ENCODE results near the gene GPR3.
"Not testable (repeated sequence)": the region's sequence is repeated elsewhere in the genome, so short reads cannot be mapped to it uniquely, and the experiment has no call there.

The GPR3 gene

GRCh38 chr1:27380224-27380623, 12.2 kb upstream of the GPR3 start:
- no peak for DNase-seq (ENCODE audit: low spot score)

- no peak for DNase-seq (ENCODE audit: low spot score)
Observed at GRCh38 chr1:27380766-27381733, 11.4 kb upstream of the GPR3 start.

- DNase-seq (ENCODE audit: low spot score): no peak
Observed at GRCh38 chr1:27381969-27382762, 10.3 kb upstream of the GPR3 start.

- DNase-seq (ENCODE audit: low spot score): peak; percentile 50
Observed at GRCh38 chr1:27383039-27383605, 9.3 kb upstream of the GPR3 start, which contains the start of gene CD164L2. TSS of gene CD164L2 (minus strand) at chr1:27383333. CDS start at chr1:27383239, 94 bp downstream.

GRCh38 chr1:27383661-27384060, 8.8 kb upstream of the GPR3 start:
- DNase-seq (ENCODE audit: low spot score): no peak

- not testable (repeated sequence) for DNase-seq (ENCODE audit: low spot score)
Observed at GRCh38 chr1:27384797-27385196, 7.6 kb upstream of the GPR3 start.

GRCh38 chr1:27388337-27389005, 4.0 kb upstream of the GPR3 start:
- DNase-seq (ENCODE audit: low spot score): peak; percentile 62

- peak; percentile 59 for DNase-seq (ENCODE audit: low spot score)
Observed at GRCh38 chr1:27391511-27392095, 819 bp upstream of the GPR3 start.

GRCh38 chr1:27392778-27393635, 585 bp downstream of the GPR3 start:
- peak; percentile 25 for DNase-seq (ENCODE audit: low spot score)

- DNase-seq (ENCODE audit: low spot score): no peak
Observed at GRCh38 chr1:27393641-27394281, 1.3 kb downstream of the GPR3 start.

GRCh38 chr1:27394282-27394658, 1.8 kb downstream of the GPR3 start:
- no peak for DNase-seq (ENCODE audit: low spot score)

- DNase-seq (ENCODE audit: low spot score): no peak
Observed at GRCh38 chr1:27394925-27395324, 2.5 kb downstream of the GPR3 start.

GRCh38 chr1:27395441-27396195, 3.2 kb downstream of the GPR3 start:
- DNase-seq (ENCODE audit: low spot score): peak; percentile 87

GRCh38 chr1:27397110-27397509, 4.7 kb downstream of the GPR3 start:
- DNase-seq (ENCODE audit: low spot score): no peak

GRCh38 chr1:27397749-27398148, 5.3 kb downstream of the GPR3 start:
- DNase-seq (ENCODE audit: low spot score): no peak

- DNase-seq (ENCODE audit: low spot score): no peak
Observed at GRCh38 chr1:27398405-27399149, 6.2 kb downstream of the GPR3 start.

GRCh38 chr1:27399251-27400025, 7.0 kb downstream of the GPR3 start:
- no peak for DNase-seq (ENCODE audit: low spot score)

Measured in D341Med (cell line).